Ovary (tissue), 9 donors: ENCODE results near the gene PPP1R3F. TPM values are rescaled to one million over a fixed set of nuclear protein-coding genes. Genes with fewer than 3 reads are reported as not detected.

ENCODE experiments used
- DNase-seq, 5 donors: peaks; one replicate each; pipeline ENCODE4 v3.0.0-alpha.2; 2019 to 2020
- H3K27ac ChIP-seq, 2 donors: fragments of 200-600 bp; one replicate each; pipeline versions ENCODE4 v1.5.1 to v1.8.0; 2019 to 2022
- H3K27me3 ChIP-seq: fragments of 200-600 bp; one replicate; pipeline ENCODE4 v1.8.0; 2022
- H3K36me3 ChIP-seq: fragments of 200-600 bp; sonication (generic); one replicate; pipeline ENCODE4 v1.5.1; 2019
- H3K4me1 ChIP-seq: one replicate; pipeline ENCODE4 v1.8.1; 2013; ENCODE audit warnings: mild to moderate bottlenecking, moderate library complexity; ENCODE audit not compliant: insufficient read depth
- H3K4me3 ChIP-seq: fragments of 200-600 bp; sonication (generic); one replicate; pipeline ENCODE4 v1.5.1; 2017
- H3K9me3 ChIP-seq, 2 donors: fragments of 200-600 bp in 1 of 2; sonication (generic) in 1 of 2; one replicate each; pipeline versions ENCODE4 v1.5.1 to v1.8.1; 2013 to 2019; ENCODE audit warnings: mild to moderate bottlenecking in 1 of 2, moderate library complexity in 1 of 2
- CTCF ChIP-seq, 3 donors: fragments of 450-650 bp in 2 of 3; fragments of 200-600 bp in 1 of 3; IDR thresholded peaks; one replicate each; pipeline versions ENCODE4 v1.5.1 to v1.8.0; 2016 to 2022; ENCODE audit warnings: antibody characterized with exemption in 3 of 3, mild to moderate bottlenecking in 1 of 3
- EP300 ChIP-seq: sonication (generic); formaldehyde crosslinking; IDR thresholded peaks from one replicate; pipeline ENCODE4 v1.6.1; 2017; ENCODE audit warnings: antibody characterized with exemption
- POLR2A ChIP-seq: fragments of 450-650 bp; IDR thresholded peaks from one replicate; pipeline ENCODE4 v1.6.1; 2017; ENCODE audit warnings: antibody characterized with exemption, mild to moderate bottlenecking, moderate library complexity
- WGBS, 3 donors: extraction: QIAGEN DNeasy Blood & Tissue Kit in 1 of 3; methylation state at CpG; one replicate each; pipeline versions ENCODE4 v1.1.5 to v1.1.7; 2013 to 2017; 5-methylcytosine and 5-hydroxymethylcytosine counted together
- intact Hi-C, 4 donors: fragments of 100-400 bp; cut with DNase I; formaldehyde crosslinking; loops; one replicate each; pipeline versions ENCODE4 v1.11.0 to v1.15.1; 2022 to 2023
- polyA plus RNA-seq, 2 donors: library from polyadenylated mRNA; stranded (reverse); fragments of 200-250 nt in 1 of 2; fragments of 350-450 nt in 1 of 2; fragmentation: Illumina TruSeq in 1 of 2; extraction: RNeasy Lipid Tissue Mini Kit (QIAGEN cat#74804) in 1 of 2; gene quantifications; one replicate each; pipeline ENCODE4 v1.2.3, GENCODE V29; 2013 to 2014
- total RNA-seq, 7 donors: library from RNA; depleted of rRNA in 2 of 7; stranded (reverse); fragments of >200 nt in 2 of 7; fragmentation: NEBNext Ultra II Directional in 3 of 7; extraction: Animal tissue kit (Norgen Biotek cat#: 25700) in 3 of 7; gene quantifications; one replicate each; pipeline versions ENCODE4 v1.1.0 to v1.2.4, GENCODE V29; 2016 to 2023
- donor health status: DM: no; HTN: no; CAD: no; lungs with moderate emphysema.
- donor health status: DM: no; HTN: no; CAD: no.
- donor health status: Bipolar disorder and iron deficiency.
- donor health status: DM: yes; HTN: yes; CAD: no.
- donor health status: DM: no; HTN: no; CAD: no.
- donor health status: DM: yes; HTN: yes; CAD: no.

PPP1R3F gene
- total and polyA plus RNA-seq, 9 donors: 1.7 to 16.1 (median 12.3) TPM

- 62 to 69% (median 65%) methylated on average over 19 of the region's 19 CpGs for WGBS, 3 donors
- TF ChIP-seq EP300: no peak
- no peak for TF ChIP-seq CTCF (IDR thresholded peaks at IDR 0.05)
- no peak for TF ChIP-seq POLR2A
- DNase-seq: peak in 1 of 5 donors; percentile 30
- Histone ChIP-seq H3K27me3 (no peaks in the 10 kb centered on the region), H3K4me1 (peaks cover 2% of the 10 kb centered on the region), H3K27ac (no peak overlapping the region), H3K9me3 (no peaks in the 10 kb centered on the region), H3K36me3 (no peaks in the 10 kb centered on the region), H3K4me3 (no peak overlapping the region)
- intact Hi-C loops: no loop called here
Observed at GRCh38 chrX:49276671-49277534, 7.3 kb downstream of the PPP1R3F start.

GRCh38 chrX:49277535-49277830 is 7.9 kb downstream of the PPP1R3F start:
- no peaks in the 10 kb centered on the region for H3K27me3 ChIP-seq
- 55 to 64% (median 56%) methylated on average over 3 of the region's 3 CpGs for WGBS, 3 donors
- no peak overlapping the region for H3K4me3 ChIP-seq
- no peaks in the 10 kb centered on the region for H3K36me3 ChIP-seq
- TF ChIP-seq CTCF (IDR thresholded peaks at IDR 0.05): no peak
- TF ChIP-seq POLR2A: no peak
- TF ChIP-seq EP300: no peak
- no peak for DNase-seq
- H3K9me3 ChIP-seq: no peaks in the 10 kb centered on the region
- intact Hi-C loops: no loop called here
- no peak overlapping the region for H3K27ac ChIP-seq
- peaks cover 2% of the 10 kb centered on the region for H3K4me1 ChIP-seq

- no peak overlapping the region for H3K27ac ChIP-seq
- peak in 1 of 5 donors; percentile 3 for DNase-seq
- no peak for TF ChIP-seq CTCF (IDR thresholded peaks at IDR 0.05)
- no peak for TF ChIP-seq POLR2A
- no peak for TF ChIP-seq EP300
- peaks cover 5% of the 10 kb centered on the region for H3K4me1 ChIP-seq
- no peak overlapping the region for H3K4me3 ChIP-seq
- WGBS, 3 donors: 78 to 87% (median 87%) methylated on average over 3 of the region's 3 CpGs
- H3K9me3 ChIP-seq: no peaks in the 10 kb centered on the region
- intact Hi-C loops: no loop called here
- H3K36me3 ChIP-seq: no peaks in the 10 kb centered on the region
- H3K27me3 ChIP-seq: no peaks in the 10 kb centered on the region
Observed at GRCh38 chrX:49278081-49278480, 8.5 kb downstream of the PPP1R3F start.

- no peak overlapping the region for H3K27ac ChIP-seq
- WGBS, 3 donors: 19 to 26% (median 23%) methylated on average over 11 of the region's 11 CpGs
- H3K4me3 ChIP-seq: no peak overlapping the region
- peaks cover 3% of the 10 kb centered on the region for H3K4me1 ChIP-seq
- no peaks in the 10 kb centered on the region for H3K27me3 ChIP-seq
- no peaks in the 10 kb centered on the region for H3K36me3 ChIP-seq
- H3K9me3 ChIP-seq: no peaks in the 10 kb centered on the region
- peak; percentile 24 to 50 (median 39) for DNase-seq
- intact Hi-C loops: no loop called here
- TF ChIP-seq EP300 (no peak), POLR2A (no peak), CTCF (IDR thresholded peaks at IDR 0.05) (peak in 1 of 3 donors; percentile 15)
Observed at GRCh38 chrX:49282647-49283011, 13.0 kb downstream of the PPP1R3F start.
